Tibial nerve (tissue), 4 donors: ENCODE results near the gene KIAA1191. TPM values are rescaled to one million over a fixed set of nuclear protein-coding genes. Genes with fewer than 3 reads are reported as not detected.

ENCODE experiments used
- DNase-seq, 2 donors: peaks; one replicate each; pipeline ENCODE4 v3.0.0-alpha.2; 2019; ENCODE audit warnings: low spot score in 2 of 2
- H3K27ac ChIP-seq, 4 donors: fragments of 200-600 bp; sonication (generic) in 3 of 4; one replicate each; pipeline ENCODE4 v1.5.1; 2017 to 2019; ENCODE audit warnings: mild to moderate bottlenecking in 1 of 4
- H3K27me3 ChIP-seq, 2 donors: fragments of 200-600 bp; sonication (generic) in 1 of 2; one replicate each; pipeline versions ENCODE4 v1.5.1 to v1.6.0; 2017 to 2019
- H3K36me3 ChIP-seq, 3 donors: fragments of 200-600 bp; sonication (generic); one replicate each; pipeline ENCODE4 v1.5.1; 2018 to 2019
- H3K4me1 ChIP-seq, 4 donors: fragments of 200-600 bp; sonication (generic) in 3 of 4; one replicate each; pipeline ENCODE4 v1.5.1; 2017 to 2019
- H3K4me3 ChIP-seq, 4 donors: fragments of 200-600 bp; sonication (generic) in 3 of 4; one replicate each; pipeline ENCODE4 v1.5.1; 2017 to 2019; ENCODE audit warnings: mild to moderate bottlenecking in 1 of 4, moderate library complexity in 1 of 4
- H3K9me3 ChIP-seq, 4 donors: fragments of 200-600 bp; sonication (generic) in 3 of 4; one replicate each; pipeline ENCODE4 v1.5.1; 2017 to 2019
- CTCF ChIP-seq, 5 experiments: fragments of 200-600 bp in 3 of 5; fragments of 450-650 bp in 2 of 5; sonication (generic) in 3 of 5; IDR thresholded peaks; one replicate each; pipeline ENCODE4 v1.5.1; 2016 to 2019; ENCODE audit warnings: antibody characterized with exemption in 5 of 5, mild to moderate bottlenecking in 3 of 5, moderate library complexity in 2 of 5
- EP300 ChIP-seq, 2 donors: sonication (generic); formaldehyde crosslinking; IDR thresholded peaks; one replicate each; pipeline ENCODE4 v1.6.1; 2017; ENCODE audit warnings: antibody characterized with exemption in 2 of 2, mild to moderate bottlenecking in 1 of 2
- POLR2A ChIP-seq, 2 donors: fragments of 450-650 bp; IDR thresholded peaks; one replicate each; pipeline ENCODE4 v1.6.1; 2017; ENCODE audit warnings: antibody characterized with exemption in 2 of 2, mild to moderate bottlenecking in 2 of 2, moderate library complexity in 2 of 2
- WGBS, 2 donors: methylation state at CpG; one replicate each; pipeline ENCODE4 v1.1.5; 2018; 5-methylcytosine and 5-hydroxymethylcytosine counted together
- total RNA-seq, 4 donors: library from RNA; depleted of rRNA; stranded (reverse); fragments of >200 nt; gene quantifications; one replicate each; pipeline ENCODE4 v1.1.0, GENCODE V29; 2016

The KIAA1191 gene
- total RNA-seq, 4 donors from 2014 or later: 77.9 to 91.3 (median 90.0) TPM

GRCh38 chr5:176355400-176356178 is 6.0 kb downstream of the KIAA1191 start:
- DNase-seq: no peak
- no peaks in the 10 kb centered on the region for H3K27me3 ChIP-seq
- no peak for TF ChIP-seq POLR2A (IDR thresholded peaks at IDR 0.05)
- TF ChIP-seq EP300 (IDR thresholded peaks at IDR 0.05): no peak
- no peak for TF ChIP-seq CTCF (IDR thresholded peaks at IDR 0.05)
- no peaks in the 10 kb centered on the region for H3K9me3 ChIP-seq
- H3K36me3 ChIP-seq: peaks cover 0 to 79% (median 20%) of the 10 kb centered on the region in 3 donors
- WGBS, 2 donors: 89 to 92% methylated on average over 16 of the region's 16 CpGs
- peaks cover 0 to 29% (median 6%) of the 10 kb centered on the region in 4 donors for H3K4me1 ChIP-seq
- H3K27ac ChIP-seq: no peak overlapping the region
- no peak overlapping the region for H3K4me3 ChIP-seq

GRCh38 chr5:176353533-176353932 is 8.0 kb downstream of the KIAA1191 start:
- WGBS, 2 donors: 87 to 95% methylated on average over 4 of the region's 4 CpGs
- no peak for DNase-seq
- H3K9me3 ChIP-seq: no peaks in the 10 kb centered on the region
- peaks cover 0 to 92% (median 20%) of the 10 kb centered on the region in 3 donors for H3K36me3 ChIP-seq
- TF ChIP-seq POLR2A (IDR thresholded peaks at IDR 0.05) (no peak), EP300 (IDR thresholded peaks at IDR 0.05) (no peak), CTCF (IDR thresholded peaks at IDR 0.05) (no peak)
- no peaks in the 10 kb centered on the region for H3K27me3 ChIP-seq
- peaks cover 0 to 12% (median 0%) of the 10 kb centered on the region in 4 donors for H3K4me1 ChIP-seq
- no peak overlapping the region for H3K27ac ChIP-seq
- no peak overlapping the region for H3K4me3 ChIP-seq

- no peak for DNase-seq
- WGBS, 2 donors: 92 to 93% methylated on average over 5 of the region's 5 CpGs
- no peaks in the 10 kb centered on the region for H3K27me3 ChIP-seq
- H3K36me3 ChIP-seq: peaks cover 0 to 93% (median 29%) of the 10 kb centered on the region in 3 donors
- H3K4me1 ChIP-seq: no peaks in the 10 kb centered on the region
- no peak for TF ChIP-seq POLR2A (IDR thresholded peaks at IDR 0.05)
- TF ChIP-seq EP300 (IDR thresholded peaks at IDR 0.05): no peak
- TF ChIP-seq CTCF (IDR thresholded peaks at IDR 0.05): no peak
- no peaks in the 10 kb centered on the region for H3K9me3 ChIP-seq
- no peak overlapping the region for H3K27ac ChIP-seq
- H3K4me3 ChIP-seq: no peak overlapping the region
Observed at GRCh38 chr5:176352116-176352878, 9.3 kb downstream of the KIAA1191 start.

- no peak overlapping the region for H3K27ac ChIP-seq
- TF ChIP-seq EP300 (IDR thresholded peaks at IDR 0.05) (no peak), CTCF (IDR thresholded peaks at IDR 0.05) (no peak), POLR2A (IDR thresholded peaks at IDR 0.05) (no peak)
- DNase-seq: no peak
- H3K36me3 ChIP-seq: peaks cover 0 to 98% (median 30%) of the 10 kb centered on the region in 3 donors
- 86 to 93% methylated on average over 7 to 8 of the region's 8 CpGs for WGBS, 2 donors
- H3K4me1 ChIP-seq: no peaks in the 10 kb centered on the region
- H3K27me3 ChIP-seq: no peaks in the 10 kb centered on the region
- no peaks in the 10 kb centered on the region for H3K9me3 ChIP-seq
- H3K4me3 ChIP-seq: no peak overlapping the region
Observed at GRCh38 chr5:176350416-176350815, 11.1 kb downstream of the KIAA1191 start.
